ENCODE results near the gene AGPAT4. TPM values are rescaled to one million over a fixed set of nuclear protein-coding genes. Genes with fewer than 3 reads are reported as not detected.
"Not testable (repeated sequence)": the region's sequence is repeated elsewhere in the genome, so short reads cannot be mapped to it uniquely, and the experiment has no call there.

The AGPAT4 gene
- total RNA-seq, 1 experiment from 2014 or later: 15.5 TPM

- H3K9ac ChIP-seq (ENCODE audit: low read length); ATAC-seq; H3K27ac ChIP-seq (ENCODE audit: low read depth, low read length); CTCF ChIA-PET; RAD21 ChIA-PET (ENCODE audit: low non-redundant PET in 1 of 2, low total read pairs in 2 of 2, uncharacterized antibody in 2 of 2, unreplicated experiment in 2 of 2); H3K9me3 ChIP-seq (ENCODE audit: control insufficient read depth in 1 of 2, insufficient read depth in 1 of 2, low read depth in 1 of 2, low read length in 2 of 2); intact Hi-C loops (cut with micrococcal nuclease); H3K4me2 ChIP-seq (ENCODE audit: low read length); H3K9me2 ChIP-seq (ENCODE audit: insufficient read depth); BruUV-seq (replicated peaks); POLR2A ChIA-PET; H3K27me3 ChIP-seq (ENCODE audit: insufficient read depth, low read length); DNase-seq (ENCODE audit: low read depth, low spot score); H4K20me1 ChIP-seq (ENCODE audit: insufficient read depth); H3K36me3 ChIP-seq (ENCODE audit: control insufficient read depth in 1 of 2, insufficient read depth in 2 of 2, low read length in 2 of 2); H3K4me3 ChIP-seq (replicated peaks in 1 of 2; ENCODE audit: low read depth in 1 of 2, low read length in 2 of 2); H2AFZ ChIP-seq (ENCODE audit: low read depth, low read length, poor library complexity, severe bottlenecking); H3K79me2 ChIP-seq (ENCODE audit: insufficient read depth, low read length): not testable (repeated sequence)
- peaks cover 15 to 24% of the 10 kb centered on the region in 2 experiments for H3K4me1 ChIP-seq (ENCODE audit: control insufficient read depth in 1 of 2, insufficient read depth in 2 of 2, low read length in 2 of 2)
These were observed 101.1 kb downstream of the AGPAT4 start for GRCh38 chr6:161172769-161173168.

- Histone ChIP-seq H3K9me2 (ENCODE audit: insufficient read depth) (no peaks in the 10 kb centered on the region), H3K36me3 (ENCODE audit: control insufficient read depth in 1 of 2, insufficient read depth in 2 of 2, low read length in 2 of 2) (no peaks in the 10 kb centered on the region), H3K4me2 (ENCODE audit: low read length) (no peak overlapping the region), H4K20me1 (ENCODE audit: insufficient read depth) (no peaks in the 10 kb centered on the region), H3K79me2 (ENCODE audit: insufficient read depth, low read length) (no peaks in the 10 kb centered on the region), H3K9ac (ENCODE audit: low read length) (no peak overlapping the region), H3K4me1 (ENCODE audit: control insufficient read depth in 1 of 2, insufficient read depth in 2 of 2, low read length in 2 of 2) (peaks cover 15 to 27% of the 10 kb centered on the region in 2 experiments), H3K9me3 (ENCODE audit: control insufficient read depth in 1 of 2, insufficient read depth in 1 of 2, low read depth in 1 of 2, low read length in 2 of 2) (no peaks in the 10 kb centered on the region), H3K4me3 (replicated peaks in 1 of 2; ENCODE audit: low read depth in 1 of 2, low read length in 2 of 2) (no peak overlapping the region), H2AFZ (ENCODE audit: low read depth, low read length, poor library complexity, severe bottlenecking) (no peak overlapping the region), H3K27ac (ENCODE audit: low read depth, low read length) (no peak overlapping the region), H3K27me3 (ENCODE audit: insufficient read depth, low read length) (no peaks in the 10 kb centered on the region)
- TF ChIP-seq ZNF274 (IDR thresholded peaks at IDR 0.05; ENCODE audit: low read depth, low read length): no peak
- no peak for TF ChIP-seq EZH2 (IDR thresholded peaks at IDR 0.05)
- ATAC-seq (no peak), DNase-seq (ENCODE audit: low read depth, low spot score) (no peak)
- ChIA-PET RAD21 (ENCODE audit: low non-redundant PET in 1 of 2, low total read pairs in 2 of 2, uncharacterized antibody in 2 of 2, unreplicated experiment in 2 of 2) (no interaction called here), CTCF (no interaction called here), POLR2A (no interaction called here)
- no TSS peak for BruUV-seq (replicated peaks)
- intact Hi-C loops (cut with micrococcal nuclease): no loop called here
These were observed 102.7 kb downstream of the AGPAT4 start for GRCh38 chr6:161171207-161171606.

- Histone ChIP-seq H3K79me2 (ENCODE audit: insufficient read depth, low read length) (no peaks in the 10 kb centered on the region), H3K4me2 (ENCODE audit: low read length) (0 out of 2 replicates have a peak overlapping the region, but pooled peaks have one; percentile 49), H3K4me1 (ENCODE audit: control insufficient read depth in 1 of 2, insufficient read depth in 2 of 2, low read length in 2 of 2) (peaks cover 15 to 27% of the 10 kb centered on the region in 2 experiments), H3K9me2 (ENCODE audit: insufficient read depth) (no peaks in the 10 kb centered on the region), H2AFZ (ENCODE audit: low read depth, low read length, poor library complexity, severe bottlenecking) (no peak overlapping the region), H3K27ac (ENCODE audit: low read depth, low read length) (no peak overlapping the region), H3K27me3 (ENCODE audit: insufficient read depth, low read length) (no peaks in the 10 kb centered on the region), H3K4me3 (replicated peaks in 1 of 2; ENCODE audit: low read depth in 1 of 2, low read length in 2 of 2) (no peak overlapping the region), H4K20me1 (ENCODE audit: insufficient read depth) (no peaks in the 10 kb centered on the region), H3K9me3 (ENCODE audit: control insufficient read depth in 1 of 2, insufficient read depth in 1 of 2, low read depth in 1 of 2, low read length in 2 of 2) (no peaks in the 10 kb centered on the region), H3K9ac (ENCODE audit: low read length) (no peak overlapping the region), H3K36me3 (ENCODE audit: control insufficient read depth in 1 of 2, insufficient read depth in 2 of 2, low read length in 2 of 2) (no peaks in the 10 kb centered on the region)
- intact Hi-C loops (cut with micrococcal nuclease): loop anchor here (10.0 kb wide), 1 partner anchor 105 kb away; the partner anchor contains the start of gene AGPAT4
- CTCF ChIA-PET: no interaction called here
- TF ChIP-seq CBX3 (IDR thresholded peaks at IDR 0.05; ENCODE audit: low read depth) (no peak), ZBTB33 (IDR thresholded peaks at IDR 0.05; ENCODE audit: extremely low read depth, insufficient replicate concordance, low read length) (no peak), EZH2 (IDR thresholded peaks at IDR 0.05) (no peak), SRF (IDR thresholded peaks at IDR 0.05; ENCODE audit: low read depth) (no peak), POLR2A (IDR thresholded peaks at IDR 0.05; ENCODE audit: borderline replicate concordance, extremely low read depth, insufficient read depth, insufficient read length) (no peak), POLR2AphosphoS5 (IDR thresholded peaks at IDR 0.05; ENCODE audit: low read depth, low read length) (no peak)
- POLR2A ChIA-PET: interaction anchor here (1.7 kb wide), 1 partner anchor 201 kb away, joined by 3 read pairs; no protein-coding TSS in a partner anchor
- no peak for ATAC-seq
- no peak for DNase-seq (ENCODE audit: low read depth, low spot score)
- no TSS peak for BruUV-seq (replicated peaks)
- RAD21 ChIA-PET (ENCODE audit: low non-redundant PET in 1 of 2, low total read pairs in 2 of 2, uncharacterized antibody in 2 of 2, unreplicated experiment in 2 of 2): no interaction called here
These were observed 104.2 kb downstream of the AGPAT4 start for GRCh38 chr6:161169696-161170095.

Data from HCT116 (cell line).